SHP77 treated with DMSO at 0.1 percent for 48 hours (cell line): ENCODE data around the gene TMCO4.
"Not testable (repeated sequence)": the region's sequence is repeated elsewhere in the genome, so short reads cannot be mapped to it uniquely, and the experiment has no call there.

ENCODE experiments used
- DNase-seq: peaks from one replicate; lab custom pipeline; 2025; lab: John Stamatoyannopoulos, UW

The TMCO4 gene

GRCh38 chr1:19813643-19813960 is 13.9 kb upstream of the TMCO4 start:
- DNase-seq, result no peak

GRCh38 chr1:19812875-19813642 is 13.3 kb upstream of the TMCO4 start:
- no peak for DNase-seq

- DNase-seq, result no peak
Observed at GRCh38 chr1:19811206-19811851, 11.6 kb upstream of the TMCO4 start.

GRCh38 chr1:19809044-19809750 is 9.5 kb upstream of the TMCO4 start:
- no peak for DNase-seq

- DNase-seq, result no peak
Observed at GRCh38 chr1:19808351-19808750, 8.6 kb upstream of the TMCO4 start.

- DNase-seq, result no peak
Observed at GRCh38 chr1:19804831-19805251, 5.1 kb upstream of the TMCO4 start.

GRCh38 chr1:19802269-19802668 is 2.6 kb upstream of the TMCO4 start:
- no peak for DNase-seq

- DNase-seq, result no peak
Observed at GRCh38 chr1:19800076-19800804, 524 bp upstream of the TMCO4 start.

- no peak for DNase-seq
Observed at GRCh38 chr1:19798486-19799229, 1.1 kb downstream of the TMCO4 start.

- DNase-seq, result no peak
Observed at GRCh38 chr1:19797827-19798226, 1.9 kb downstream of the TMCO4 start.

GRCh38 chr1:19794583-19794982 is 5.1 kb downstream of the TMCO4 start:
- no peak for DNase-seq

GRCh38 chr1:19793360-19794046 is 6.2 kb downstream of the TMCO4 start:
- no peak for DNase-seq

- DNase-seq, result no peak
Observed at GRCh38 chr1:19792237-19793002, 7.3 kb downstream of the TMCO4 start.

- DNase-seq, result not testable (repeated sequence)
Observed at GRCh38 chr1:19790061-19790975, 9.4 kb downstream of the TMCO4 start.

GRCh38 chr1:19786988-19787423 is 12.7 kb downstream of the TMCO4 start:
- DNase-seq, result no peak

GRCh38 chr1:19785660-19786059 is 14.1 kb downstream of the TMCO4 start:
- no peak for DNase-seq

GRCh38 chr1:19780267-19780877 is 19.3 kb downstream of the TMCO4 start:
- DNase-seq, result no peak

- DNase-seq, result no peak
Observed at GRCh38 chr1:19776933-19777332, 22.8 kb downstream of the TMCO4 start.

- DNase-seq, result no peak
Observed at GRCh38 chr1:19776287-19776686, 23.4 kb downstream of the TMCO4 start.
